ENCODE results near the gene ANK3. TPM values are rescaled to one million over a fixed set of nuclear protein-coding genes. Genes with fewer than 3 reads are reported as not detected.

The ANK3 gene
- total and polyA plus RNA-seq, 2 donors (not counting 3 experiments of a cell fraction or from before 2014, with no cell fraction given) = 0.88 to 8.5 TPM

- H2AFZ ChIP-seq (ENCODE audit: low read depth, low read length) = no peak overlapping the region
- DNase-seq (ENCODE audit: low read depth, low spot score) (no peak), FAIRE-seq (no peak)
- no peak overlapping the region for H3K27ac ChIP-seq (ENCODE audit: insufficient read depth, low read depth, low read length)
- no peaks in the 10 kb centered on the region for H3K79me2 ChIP-seq (ENCODE audit: control insufficient read depth, insufficient read depth, low read length)
- no peak overlapping the region for H3K9ac ChIP-seq (replicated peaks; ENCODE audit: extremely low read depth, insufficient read depth, low read length)
- no TSS peak for BruUV-seq (replicated peaks)
- no peaks in the 10 kb centered on the region for H3K9me1 ChIP-seq (replicated peaks; ENCODE audit: control insufficient read depth, extremely low read depth, insufficient read depth, low read length)
- no peak overlapping the region for H3K4me2 ChIP-seq (ENCODE audit: insufficient read depth, low read length)
- no peaks in the 10 kb centered on the region for H4K20me1 ChIP-seq (replicated peaks; ENCODE audit: control insufficient read depth, extremely low read depth, insufficient read depth, low read length)
- no peaks in the 10 kb centered on the region for H3K27me3 ChIP-seq (ENCODE audit: control insufficient read depth in 2 of 2, insufficient read depth in 2 of 2, low read length in 2 of 2)
- no peaks in the 10 kb centered on the region for H3K4me1 ChIP-seq (ENCODE audit: control insufficient read depth, extremely low read depth, insufficient read depth, low read length)
- H3K9me3 ChIP-seq (replicated peaks; ENCODE audit: control insufficient read depth, insufficient read depth, low read length) = no peaks in the 10 kb centered on the region
- ChIA-PET CTCF (interaction anchor here (1.6 kb wide), 1 partner anchor 27 kb away, joined by 4 read pairs; no protein-coding TSS in a partner anchor), POLR2A (no interaction called here)
- no peak overlapping the region for H3K4me3 ChIP-seq (replicated peaks in 1 of 3; ENCODE audit: insufficient read depth in 1 of 3, low read depth in 1 of 3, low read length in 3 of 3)
- TF ChIP-seq EZH2 (IDR thresholded peaks at IDR 0.05; ENCODE audit: borderline replicate concordance, low read depth, low read length, severe bottlenecking) (no peak), CTCF (IDR thresholded peaks at IDR 0.05; ENCODE audit: extremely low read depth in 1 of 2, insufficient read depth in 1 of 2, low read depth in 1 of 2, low read length in 2 of 2) (no peak), POLR2AphosphoS5 (IDR thresholded peaks at IDR 0.05; ENCODE audit: insufficient read depth, low read depth, low read length) (no peak), MAX (IDR thresholded peaks at IDR 0.05; ENCODE audit: insufficient read depth, insufficient read length) (no peak), GATA2 (IDR thresholded peaks at IDR 0.05; ENCODE audit: insufficient read depth, insufficient read length, low read depth, low read length) (no peak), JUN (IDR thresholded peaks at IDR 0.05; ENCODE audit: borderline replicate concordance, insufficient read depth, insufficient read length, low read depth) (no peak), POLR2A (IDR thresholded peaks at IDR 0.05; ENCODE audit: low read depth, low read length) (no peak), FOS (IDR thresholded peaks at IDR 0.05; ENCODE audit: borderline replicate concordance, insufficient read depth, low read length) (no peak), MYC (IDR thresholded peaks at IDR 0.05; ENCODE audit: low read depth, low read length) (no peak)
- dilution Hi-C loops (cut with MboI; ENCODE audit: extremely low pct_ligation_motif_present, low sequenced_read_pairs) (no loop called here), intact Hi-C loops (cut with micrococcal nuclease) (no loop called here)
- H3K36me3 ChIP-seq (ENCODE audit: control insufficient read depth in 2 of 2, extremely low read depth in 1 of 2, insufficient read depth in 2 of 2, low read length in 2 of 2) = no peaks in the 10 kb centered on the region
Measured at GRCh38 chr10:60230892-60231291, 158.8 kb downstream of the ANK3 start.
